ENCODE results near the gene CEP164.
"Not testable (repeated sequence)": the region's sequence is repeated elsewhere in the genome, so short reads cannot be mapped to it uniquely, and the experiment has no call there.

CEP164 gene

GRCh38 chr11:117441146-117441975 is 113.7 kb downstream of the CEP164 start:
- DNase-seq (ENCODE audit: low spot score), result no peak

- no peak for DNase-seq (ENCODE audit: low spot score)
These were observed 114.6 kb downstream of the CEP164 start for GRCh38 chr11:117442049-117442868.

- no peak for DNase-seq (ENCODE audit: low spot score)
These were observed 115.2 kb downstream of the CEP164 start for GRCh38 chr11:117442869-117443239.

GRCh38 chr11:117443266-117444186 is 115.9 kb downstream of the CEP164 start:
- peak; percentile 83 for DNase-seq (ENCODE audit: low spot score)

GRCh38 chr11:117444256-117444655 is 116.6 kb downstream of the CEP164 start:
- DNase-seq (ENCODE audit: low spot score), result no peak

GRCh38 chr11:117444711-117445658 is 117.3 kb downstream of the CEP164 start:
- no peak for DNase-seq (ENCODE audit: low spot score)

GRCh38 chr11:117449111-117449693 is 121.5 kb downstream of the CEP164 start:
- DNase-seq (ENCODE audit: low spot score), result no peak

GRCh38 chr11:117453886-117454563 is 126.4 kb downstream of the CEP164 start:
- no peak for DNase-seq (ENCODE audit: low spot score)

- no peak for DNase-seq (ENCODE audit: low spot score)
These were observed 126.9 kb downstream of the CEP164 start for GRCh38 chr11:117454564-117454917.

GRCh38 chr11:117456027-117456720 is 128.5 kb downstream of the CEP164 start:
- no peak for DNase-seq (ENCODE audit: low spot score)

- not testable (repeated sequence) for DNase-seq (ENCODE audit: low spot score)
These were observed 129.0 kb downstream of the CEP164 start for GRCh38 chr11:117456721-117457029.

- no peak for DNase-seq (ENCODE audit: low spot score)
These were observed 129.6 kb downstream of the CEP164 start for GRCh38 chr11:117457031-117457785.

- DNase-seq (ENCODE audit: low spot score), result no peak
These were observed 130.2 kb downstream of the CEP164 start for GRCh38 chr11:117457835-117458234.

GRCh38 chr11:117458275-117459122 is 130.8 kb downstream of the CEP164 start:
- DNase-seq (ENCODE audit: low spot score), result no peak

- no peak for DNase-seq (ENCODE audit: low spot score)
These were observed 131.7 kb downstream of the CEP164 start for GRCh38 chr11:117459123-117459978.

GRCh38 chr11:117459979-117460300 is 132.3 kb downstream of the CEP164 start:
- DNase-seq (ENCODE audit: low spot score), result no peak
